RPMI8226 (cell line): ENCODE results near the gene ARAP2.

Experiments used
- DNase-seq: peaks from one replicate; pipeline ENCODE4 v3.0.0-alpha.2; 2015

The ARAP2 gene

DNA sequence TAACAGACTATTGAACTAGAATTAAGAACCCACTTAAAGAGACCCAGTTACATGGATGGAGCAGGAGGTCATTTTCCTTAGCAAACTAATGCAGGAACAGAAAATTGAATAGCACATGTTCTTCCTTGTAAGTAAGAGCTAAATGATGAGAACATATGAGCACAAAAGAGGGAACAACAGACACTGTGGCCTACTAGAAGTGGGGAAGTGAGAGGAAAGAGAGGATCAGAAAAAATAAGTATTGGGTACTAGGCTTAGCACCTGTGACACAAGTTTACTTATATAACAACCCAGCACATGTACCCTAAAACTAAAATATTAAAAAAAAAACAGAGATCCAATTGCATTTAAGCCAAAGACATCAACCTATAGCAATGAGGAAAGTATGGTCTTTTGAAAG is 26.2 kb downstream of the ARAP2 start:
- DNase-seq, result peak; percentile 6

DNA sequence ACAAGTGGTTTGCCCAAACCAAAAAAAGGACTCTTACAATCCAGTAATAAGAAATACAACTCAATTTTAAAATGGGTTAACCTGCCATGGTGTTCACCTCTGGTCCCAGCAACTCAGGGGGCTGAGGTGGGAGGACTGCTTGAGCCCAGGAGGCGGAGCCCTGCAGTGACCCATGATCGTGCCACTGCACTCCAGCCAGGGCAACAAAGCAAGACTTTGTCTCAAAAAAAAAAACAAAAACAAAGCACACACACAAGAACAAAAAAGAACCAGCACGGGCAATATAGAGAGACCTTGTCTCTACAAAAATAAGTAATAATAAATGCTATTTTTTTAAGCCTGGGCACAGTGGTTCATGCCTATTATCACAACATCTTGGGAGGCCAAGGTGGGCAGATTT is 28.7 kb downstream of the ARAP2 start:
- no peak for DNase-seq

DNA sequence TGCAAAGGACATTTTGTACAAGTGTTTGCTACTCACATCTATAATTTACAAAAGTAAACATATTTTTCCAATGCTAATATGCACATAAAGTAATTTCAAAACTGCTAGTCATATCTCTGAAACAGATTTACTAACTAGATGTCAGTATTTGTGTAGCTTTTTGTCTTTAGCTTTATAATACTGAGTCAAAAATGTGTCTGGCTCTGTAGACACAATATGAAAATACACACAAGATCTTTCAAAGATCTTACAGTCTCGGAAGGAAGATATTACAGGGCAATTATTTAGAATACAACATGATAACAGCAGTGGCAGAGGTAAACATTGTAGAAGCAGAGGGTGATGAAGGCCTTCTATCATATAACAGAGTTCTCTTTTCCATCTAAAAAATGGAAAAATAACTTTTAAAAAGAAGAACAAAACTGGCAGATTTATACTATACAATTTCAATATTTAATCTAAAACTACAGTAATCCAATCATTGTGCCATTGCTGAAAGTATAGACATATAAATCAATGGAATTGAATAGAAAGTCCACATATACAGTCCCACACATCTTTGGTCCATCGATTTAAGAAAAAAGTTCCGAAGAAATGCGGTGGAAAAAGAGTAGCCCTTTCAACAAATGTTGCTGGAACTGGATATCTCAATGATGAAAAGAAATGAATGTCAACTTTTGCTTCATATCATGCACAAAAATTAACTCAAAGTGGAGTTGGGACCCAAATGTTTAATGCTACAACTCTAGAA is 29.4 kb downstream of the ARAP2 start:
- no peak for DNase-seq

DNA sequence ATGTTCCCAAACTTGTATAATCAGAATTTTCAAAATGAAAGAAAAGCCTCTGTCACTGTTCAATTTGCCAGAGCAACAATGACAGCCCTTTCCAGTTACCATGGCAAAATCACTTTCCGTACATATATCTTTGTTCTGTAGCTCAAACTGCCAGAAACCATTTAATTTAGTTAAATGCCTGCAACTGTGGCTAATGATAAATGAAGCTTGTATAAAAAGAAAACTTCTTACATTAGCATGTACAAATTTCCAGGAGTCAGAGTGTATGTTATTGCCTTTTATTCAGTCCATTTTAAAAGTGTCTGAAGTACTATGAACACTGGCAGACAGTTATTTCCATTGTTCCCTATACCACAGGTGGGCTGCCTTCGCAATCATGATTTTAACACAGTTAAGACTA is 30.3 kb downstream of the ARAP2 start:
- DNase-seq, result no peak

DNA sequence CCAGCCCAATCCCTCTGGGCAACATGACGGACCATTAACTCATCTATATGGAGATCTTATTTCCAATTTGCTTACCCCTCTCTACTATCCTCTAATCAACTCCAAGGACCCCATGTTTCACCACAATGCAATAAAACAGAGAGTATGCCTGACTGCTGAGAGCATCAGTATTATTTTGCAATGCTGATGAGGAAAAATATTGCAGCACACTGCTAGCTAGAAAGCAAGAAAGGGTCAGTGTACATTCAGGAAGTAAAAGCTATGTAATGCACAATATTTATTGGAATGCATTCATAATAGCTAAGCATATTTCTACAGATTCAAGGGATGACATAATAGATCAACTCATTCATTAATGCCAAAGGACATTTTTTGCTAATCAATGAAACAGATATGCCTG is 33.2 kb downstream of the ARAP2 start:
- no peak for DNase-seq

DNA sequence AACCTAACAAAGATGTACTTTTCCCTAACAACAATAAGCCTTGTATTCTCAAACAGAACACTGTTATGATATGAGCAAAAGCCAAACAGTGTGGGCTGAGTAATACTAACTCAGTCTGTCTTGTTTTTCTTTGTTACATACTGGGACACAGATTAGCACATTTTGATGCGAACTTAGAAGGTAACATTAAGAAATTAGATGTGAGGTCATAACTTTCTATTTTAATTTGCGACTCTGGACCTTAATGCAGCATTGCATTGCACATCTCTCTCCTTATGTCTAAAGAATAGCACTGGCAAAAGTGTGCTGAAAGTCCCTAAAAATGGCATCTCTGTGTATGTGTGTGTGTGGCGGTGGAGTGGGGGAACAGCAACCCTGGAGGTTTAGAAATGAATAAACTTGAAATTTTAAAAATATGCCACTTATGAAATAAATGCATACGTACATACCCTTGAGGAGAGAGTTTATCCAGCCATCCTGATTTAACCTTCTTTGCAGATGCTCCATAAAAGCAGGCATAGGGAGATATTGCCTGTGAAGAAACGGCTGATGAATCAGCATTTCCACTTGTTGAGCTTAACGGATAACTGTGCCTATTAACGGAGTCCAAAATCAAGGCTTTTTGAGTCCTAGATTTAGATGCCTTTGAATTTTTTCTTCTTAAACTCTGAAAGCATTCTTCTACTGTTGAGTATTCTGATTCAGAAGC is 34.2 kb downstream of the ARAP2 start:
- DNase-seq, result no peak

DNA sequence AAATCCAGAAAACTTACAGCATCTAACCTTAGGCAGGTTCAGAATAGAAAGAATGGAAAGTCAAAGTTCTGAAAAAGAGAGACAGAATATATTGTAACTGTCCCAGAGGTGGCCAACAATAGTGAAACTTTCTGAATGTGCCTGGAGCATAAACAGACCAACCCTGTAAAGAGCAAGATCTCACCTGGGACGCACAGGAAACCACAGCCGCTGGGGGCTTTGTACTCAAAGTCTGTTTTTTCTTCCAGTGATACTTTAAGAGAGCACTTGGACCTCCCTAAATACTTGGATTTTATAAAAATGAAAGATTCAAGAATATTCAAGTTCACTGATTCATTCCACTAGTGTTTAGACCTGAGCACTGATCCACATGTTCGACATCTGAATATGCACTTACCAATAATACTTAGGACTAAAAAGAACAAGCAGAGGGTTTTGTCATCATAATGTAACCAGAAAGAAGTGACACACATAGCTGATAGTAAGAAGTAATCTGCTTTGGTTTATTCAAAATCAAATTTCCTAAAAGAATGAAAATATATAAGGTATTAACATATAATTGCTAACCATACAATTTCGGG is 35.3 kb downstream of the ARAP2 start:
- DNase-seq, result peak; percentile 23

DNA sequence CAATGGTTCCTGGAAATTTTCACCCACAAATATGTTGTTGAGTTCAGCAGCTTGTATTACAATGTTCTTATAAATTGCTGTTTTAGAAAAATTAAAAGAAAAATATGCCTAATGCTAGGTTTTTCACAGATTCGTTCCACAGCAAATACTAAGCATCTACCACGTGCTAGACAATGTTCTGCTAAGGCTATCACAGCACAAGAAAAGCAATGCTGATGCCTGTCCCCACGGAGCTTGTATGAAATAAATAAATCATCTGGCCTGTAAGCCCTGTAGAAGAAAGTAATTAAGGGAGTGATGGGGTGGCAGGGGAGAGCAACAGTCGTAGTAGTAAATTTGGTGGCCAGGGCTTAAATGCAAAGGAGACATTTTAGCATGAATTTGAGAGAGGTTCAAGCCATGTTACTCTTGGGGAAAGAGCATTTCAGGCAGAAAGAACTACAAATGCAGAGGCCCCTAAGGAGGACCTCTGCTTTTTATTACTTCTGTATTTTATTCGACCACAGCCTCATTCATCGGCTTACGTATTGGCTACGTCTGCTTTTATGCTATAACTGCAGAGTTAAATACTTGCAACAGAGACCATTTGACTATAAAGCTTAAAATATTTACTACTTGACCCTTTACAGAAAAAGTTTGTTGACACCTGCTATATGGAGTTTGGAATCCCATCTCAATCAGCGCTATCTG is 36.3 kb downstream of the ARAP2 start:
- no peak for DNase-seq

DNA sequence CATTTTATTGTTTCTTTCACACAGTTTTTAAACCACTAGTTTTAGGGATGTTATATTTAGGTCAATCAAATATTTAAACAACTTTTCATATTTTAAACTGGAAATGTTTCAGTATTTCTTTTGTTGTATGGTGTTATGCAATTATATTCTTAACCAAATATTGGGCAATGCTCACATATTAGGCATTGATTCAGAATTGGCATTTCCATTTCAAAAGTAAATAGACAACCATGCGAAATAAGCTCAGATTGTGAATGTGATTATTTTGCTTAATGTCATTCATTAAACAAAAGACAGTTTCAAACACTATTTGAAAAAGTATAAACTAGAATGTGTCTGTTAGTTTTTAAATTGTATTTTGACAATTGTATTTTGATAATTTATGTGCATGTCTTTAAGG is 36.9 kb downstream of the ARAP2 start:
- DNase-seq, result no peak

DNA sequence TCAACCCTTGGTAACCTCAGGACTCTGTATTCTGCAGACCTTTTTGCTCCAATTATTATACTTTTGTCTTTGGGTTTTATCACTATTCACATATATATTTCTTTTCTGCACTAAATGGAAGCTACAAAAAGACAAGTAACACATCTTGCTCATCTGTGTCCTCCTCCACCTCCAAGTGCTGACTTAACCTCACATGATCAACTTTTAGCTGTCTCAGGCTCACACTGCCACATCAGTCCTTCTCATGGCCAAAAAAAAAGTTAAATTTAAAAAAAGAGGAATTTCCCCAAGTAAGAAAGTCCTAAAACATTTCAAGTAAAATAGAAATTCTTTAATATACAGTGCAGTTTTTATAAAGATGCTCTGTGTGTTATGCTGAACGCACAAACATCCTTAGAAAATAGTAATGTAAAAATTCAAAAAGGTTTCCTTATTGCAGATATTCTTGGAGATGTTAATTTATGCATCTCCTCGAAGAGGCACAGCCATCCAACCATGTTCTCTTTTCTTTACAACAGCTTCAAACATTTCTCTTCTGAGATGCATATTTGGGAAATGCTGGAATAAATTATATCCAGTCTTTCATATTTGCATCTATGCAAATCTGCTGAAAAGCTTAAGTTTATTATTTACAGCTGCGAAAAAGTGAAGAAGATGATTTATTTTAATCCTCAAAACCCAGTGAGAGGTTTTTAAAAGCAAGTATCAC is 37.6 kb downstream of the ARAP2 start:
- no peak for DNase-seq

DNA sequence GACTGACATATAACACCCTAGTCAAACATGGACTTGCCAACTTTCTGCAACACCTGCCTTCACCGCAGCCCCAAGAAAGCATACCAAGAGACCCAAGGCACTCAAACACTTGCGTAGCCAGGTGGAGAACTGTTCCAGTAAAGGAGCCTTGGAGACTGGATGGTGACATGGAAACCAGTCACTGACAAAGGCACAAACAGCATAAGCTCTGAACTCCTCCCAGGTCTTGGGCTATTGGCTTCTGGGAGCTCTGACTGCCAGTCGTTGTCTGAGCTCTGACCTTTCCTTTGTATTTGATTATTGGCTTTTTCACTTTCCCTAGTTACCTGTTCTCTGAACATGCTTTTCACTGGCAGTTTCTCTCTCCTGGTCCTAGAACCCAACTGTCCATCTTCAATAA is 38.3 kb downstream of the ARAP2 start:
- no peak for DNase-seq

DNA sequence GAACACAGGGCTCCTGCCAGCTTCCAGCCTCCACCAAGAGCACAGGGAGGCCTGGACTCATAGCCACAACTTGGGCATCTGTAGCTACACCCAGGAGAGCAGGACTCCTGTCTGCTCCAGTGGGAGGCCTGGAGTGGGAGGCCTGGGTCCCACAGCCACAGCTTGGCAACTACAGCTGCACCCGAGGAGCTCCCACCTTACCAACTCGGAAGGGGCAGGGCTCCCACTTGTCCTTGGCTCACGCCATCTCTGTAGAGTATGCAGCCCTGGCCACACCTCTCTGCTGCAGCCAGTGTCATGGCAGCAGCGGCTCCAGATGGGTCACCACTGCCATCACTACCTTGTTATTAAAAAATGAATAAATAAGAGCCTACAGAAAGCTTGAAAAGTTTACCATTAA is 45.5 kb downstream of the ARAP2 start:
- DNase-seq, result no peak

DNA sequence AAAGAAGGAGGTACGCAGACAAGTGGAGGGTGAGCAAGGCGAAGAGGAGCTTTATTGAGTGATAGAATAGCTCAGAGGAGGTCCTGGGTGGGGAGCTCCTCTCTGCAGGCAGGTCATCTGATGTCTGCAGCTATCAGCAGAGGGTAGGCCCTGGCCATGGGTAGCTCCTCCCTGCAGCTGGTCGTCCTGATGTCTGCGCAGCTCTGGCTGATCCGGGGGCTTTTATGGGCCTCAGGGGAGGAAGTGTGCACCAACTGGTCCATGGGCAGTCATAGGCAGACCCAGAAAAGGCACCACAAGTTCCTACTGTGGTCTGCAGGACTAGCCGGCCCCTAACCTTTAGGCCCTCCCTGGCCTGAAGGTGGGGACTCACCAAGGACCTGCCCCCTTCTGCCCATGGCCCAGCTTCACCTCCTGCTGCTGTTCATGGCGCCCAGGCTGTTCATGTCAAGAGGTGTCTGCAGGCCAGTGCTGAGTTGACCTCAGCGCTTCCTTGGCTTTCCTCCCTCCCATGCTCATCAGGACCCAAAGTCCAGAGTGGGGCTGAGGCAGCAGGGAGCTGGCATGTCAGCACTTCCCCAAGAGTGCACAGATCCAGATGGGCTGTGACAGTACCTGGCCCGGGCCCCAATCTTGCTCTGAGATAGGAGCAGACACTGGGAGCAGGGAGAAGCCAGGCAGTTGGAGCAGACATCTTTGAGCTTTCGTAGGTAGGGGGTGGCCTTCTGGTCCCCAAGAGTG is 46.1 kb downstream of the ARAP2 start:
- DNase-seq, result no peak

DNA sequence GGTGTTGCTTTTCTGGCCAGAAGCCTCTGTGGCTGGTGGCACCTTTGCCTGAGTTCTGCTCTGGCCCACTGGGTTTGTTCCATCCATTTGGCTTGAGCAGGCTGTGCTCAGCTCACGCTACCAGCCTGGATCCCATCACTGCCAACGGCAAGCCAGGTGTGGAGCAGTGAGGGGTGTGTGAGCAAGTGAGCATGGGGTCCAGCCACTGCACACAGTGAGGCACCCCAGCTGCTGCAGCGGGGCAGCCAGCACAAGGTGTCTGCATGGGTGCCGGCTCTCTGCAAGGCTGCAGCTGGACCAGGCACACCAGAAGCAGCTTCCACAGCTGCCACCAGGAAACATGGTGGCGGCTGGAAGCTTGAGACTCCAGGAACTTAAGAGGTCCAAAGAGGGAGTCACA is 46.8 kb downstream of the ARAP2 start:
- DNase-seq, result no peak

DNA sequence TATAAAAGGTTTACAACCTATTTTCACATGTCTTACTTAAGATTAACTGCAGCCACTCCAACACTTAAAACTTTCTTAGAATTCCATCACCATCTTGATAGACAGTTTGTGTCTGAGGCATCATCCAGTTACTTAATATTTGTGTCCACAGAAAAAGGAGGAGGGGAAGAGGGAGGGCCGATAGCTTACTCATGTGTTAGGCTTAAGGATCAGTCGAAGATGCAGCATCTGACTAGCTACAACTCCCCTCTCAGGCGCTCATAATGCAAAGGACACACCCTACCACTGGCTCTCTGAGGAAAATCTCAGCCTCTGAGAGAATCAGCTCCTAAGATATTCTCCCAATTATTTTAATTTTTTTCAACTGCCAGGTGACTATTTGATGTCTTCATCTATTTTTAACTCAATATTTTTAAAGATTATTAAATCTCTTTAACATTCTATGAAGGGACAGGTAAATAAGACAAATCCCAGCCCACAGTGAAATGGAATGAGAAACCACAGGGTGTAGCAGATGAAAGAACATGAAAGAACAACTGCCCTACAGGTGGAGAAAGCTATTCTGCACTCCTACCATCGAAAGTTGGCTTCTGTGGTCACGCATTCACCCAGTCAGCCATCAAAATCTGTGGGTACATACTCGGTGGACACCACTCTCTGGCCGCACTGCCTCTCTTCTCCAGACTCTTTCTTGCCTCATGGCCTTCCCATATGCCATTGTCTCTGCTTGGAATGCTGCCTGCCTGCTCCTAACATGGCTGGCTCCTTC is 48.0 kb downstream of the ARAP2 start:
- no peak for DNase-seq

DNA sequence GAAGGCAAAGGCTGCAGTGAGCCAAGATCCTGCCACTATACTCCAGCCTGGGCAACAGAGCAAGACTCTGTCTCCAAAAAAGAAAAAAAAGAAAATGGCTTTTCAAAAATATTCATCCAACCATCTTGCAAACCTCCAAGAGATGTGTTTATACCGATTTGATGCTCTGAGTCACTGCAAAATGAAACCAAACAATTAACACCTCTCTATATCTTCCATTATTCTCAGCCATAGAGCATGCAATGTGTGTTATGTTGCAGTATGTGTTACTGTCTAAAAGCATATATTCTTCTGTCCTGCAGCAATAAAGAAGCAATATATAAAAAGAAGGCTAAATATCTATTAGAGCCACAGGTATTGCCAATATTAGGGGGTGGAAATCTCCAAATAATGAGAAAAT is 51.4 kb downstream of the ARAP2 start:
- no peak for DNase-seq

DNA sequence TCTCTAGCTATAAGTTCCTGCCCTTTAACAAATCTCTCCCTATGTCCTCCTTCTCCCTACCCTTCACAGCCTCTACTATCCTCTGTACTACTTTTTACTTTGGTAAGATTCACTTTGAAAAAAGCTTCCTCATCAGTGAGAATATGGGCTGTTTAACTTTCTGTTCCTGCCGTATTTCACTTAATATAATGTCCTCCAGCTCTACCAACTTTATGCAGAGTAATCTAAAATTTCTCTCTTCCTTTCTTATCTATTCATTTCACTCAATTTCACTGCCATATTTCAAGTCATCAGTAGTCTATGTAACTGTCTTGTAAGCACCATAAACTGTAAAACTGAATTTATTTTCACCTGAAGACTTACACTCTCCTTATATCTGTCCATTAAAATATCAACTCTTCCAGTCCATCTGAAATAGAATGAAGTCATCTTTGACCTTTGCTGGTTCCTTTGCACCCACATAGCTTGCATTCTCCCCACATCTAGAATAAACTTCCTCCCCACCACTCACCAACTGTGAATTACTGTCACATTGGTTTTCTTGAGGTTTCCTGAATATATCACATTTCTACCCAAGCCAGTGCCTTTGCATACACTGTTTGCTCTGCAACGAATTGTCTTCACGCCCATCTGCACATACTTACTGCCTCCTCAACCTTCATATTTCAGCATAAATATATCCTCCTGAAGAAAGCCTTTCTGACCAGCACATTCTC is 54.6 kb downstream of the ARAP2 start:
- no peak for DNase-seq

DNA sequence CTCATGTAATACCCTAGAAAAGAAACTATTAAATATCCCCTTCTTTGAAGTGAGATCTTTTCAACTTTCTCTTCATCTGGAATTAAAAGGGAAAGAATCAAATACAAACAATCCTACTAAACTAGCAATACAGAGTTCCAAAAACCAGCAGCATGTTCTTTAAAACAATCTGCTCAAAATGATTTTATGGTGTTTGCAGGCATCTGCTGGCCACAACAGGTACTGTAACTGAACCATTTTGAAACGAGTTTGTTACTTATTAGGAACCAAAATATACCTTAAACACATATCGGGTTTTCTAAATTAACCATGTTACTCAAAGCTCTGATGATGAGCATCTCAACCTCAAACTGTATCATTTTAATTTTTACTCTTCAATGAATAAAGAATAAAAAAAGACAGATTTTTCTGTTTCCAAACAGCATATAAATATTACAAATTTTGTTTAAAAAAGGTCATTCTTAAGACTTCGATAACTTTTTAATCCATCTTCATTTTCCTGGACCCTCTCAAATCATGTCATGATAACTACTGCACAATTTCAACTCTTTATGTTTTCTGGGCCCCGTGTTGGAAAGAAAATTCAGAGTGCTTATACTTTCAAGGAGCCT is 56.5 kb downstream of the ARAP2 start:
- peak; percentile 9 for DNase-seq

DNA sequence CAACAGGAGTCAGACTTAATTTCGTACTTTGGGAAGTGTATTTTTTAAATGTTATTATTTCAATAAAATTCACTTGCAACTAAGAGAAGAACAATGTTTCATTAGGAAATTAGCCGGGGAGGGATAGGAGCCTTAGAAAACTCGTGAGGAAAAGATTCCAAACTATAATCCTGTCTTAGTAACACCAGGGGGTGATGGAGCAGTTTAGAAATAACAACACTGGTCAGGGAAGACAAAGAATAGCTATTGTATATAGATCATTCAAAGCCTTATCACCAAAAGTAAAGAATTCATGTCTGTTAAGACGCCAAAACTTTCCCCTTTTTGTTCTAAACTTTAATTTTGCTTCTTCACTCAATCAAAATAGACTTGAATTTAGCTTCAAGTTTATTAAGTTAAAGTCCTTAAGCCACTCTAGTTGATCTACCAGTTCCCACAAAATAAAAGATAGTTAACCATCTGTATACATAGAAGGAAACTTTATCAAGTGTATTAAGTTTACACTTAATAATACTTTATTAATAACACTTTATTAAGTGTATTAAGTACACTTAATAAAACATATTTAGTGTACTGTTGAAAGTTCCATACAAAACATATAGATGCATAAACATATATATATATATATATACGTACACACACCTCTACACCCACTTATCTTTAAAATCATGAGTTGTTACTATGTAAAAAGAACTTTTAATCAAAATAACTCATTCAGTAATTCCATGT is 60.5 kb downstream of the ARAP2 start:
- no peak for DNase-seq

DNA sequence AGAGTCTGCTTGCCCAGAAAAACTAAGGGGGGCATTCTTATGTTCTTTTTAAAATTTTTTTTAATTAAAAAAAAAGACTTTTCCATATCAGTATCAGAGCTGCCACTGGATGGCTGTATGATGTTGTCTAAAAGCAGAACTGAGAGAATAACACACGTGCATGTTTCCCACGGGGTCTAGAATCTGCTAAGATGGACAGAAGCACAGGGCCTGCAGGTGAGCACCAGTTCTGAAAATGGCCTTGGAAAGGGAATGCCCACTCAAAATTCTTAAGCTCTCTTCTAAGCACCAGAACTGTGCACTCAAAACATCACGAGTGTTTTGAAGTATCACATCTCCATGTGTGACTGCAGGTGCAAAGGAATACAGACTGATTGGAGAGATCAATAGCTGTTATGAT is 61.1 kb downstream of the ARAP2 start:
- no peak for DNase-seq
